ENCODE measurements around the gene MYO1D.
A peak's percentile ranks its signal among the peaks of the same experiment; 100 is the strongest.

Gene MYO1D

GRCh38 chr17:32493976-32494513 lies 382.9 kb downstream of the MYO1D start:
- Histone ChIP-seq H3K4me1 (ENCODE audit: insufficient read depth, low read length) (peaks cover 9% of the 10 kb centered on the region; the same call in 1 of the 2 replicates), H3K9ac (ENCODE audit: low read depth, low read length) (no peak overlapping the region)

DNA sequence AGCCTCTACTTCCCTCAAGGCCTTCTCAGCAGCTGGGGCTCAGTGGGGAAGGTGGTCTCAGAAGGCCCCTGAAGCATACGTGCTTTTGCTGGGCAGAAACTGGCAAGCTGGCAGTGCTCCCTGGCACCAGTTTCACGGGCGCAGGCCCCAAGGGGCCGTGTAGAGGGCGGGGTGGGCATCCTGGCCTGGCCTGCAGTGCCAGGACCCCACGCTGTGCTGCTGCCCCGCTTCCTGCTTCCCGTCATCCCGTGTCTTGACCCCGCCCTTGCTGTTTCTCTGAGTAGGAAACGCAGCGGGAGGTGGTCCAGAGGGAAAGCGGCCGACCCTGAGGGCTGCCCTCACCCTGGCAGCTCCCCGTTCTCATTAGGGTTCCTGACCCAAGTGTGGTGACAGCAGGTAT lies 383.4 kb downstream of the MYO1D start:
- no peak overlapping the region for H3K9ac ChIP-seq (ENCODE audit: low read depth, low read length)
- H3K36me3 ChIP-seq (ENCODE audit: insufficient read depth, low read length): peaks cover 3% of the 10 kb centered on the region; the same call in 1 of the 2 replicates
- H3K9me3 ChIP-seq (ENCODE audit: control insufficient read depth, insufficient read depth, low read length): no peaks in the 10 kb centered on the region
- H3K4me1 ChIP-seq (ENCODE audit: insufficient read depth, low read length): peaks cover 9% of the 10 kb centered on the region; the same call in 1 of the 2 replicates

More at GRCh38 chr17:32493976-32494513, 382.9 kb downstream of the MYO1D start:
- Histone ChIP-seq H3K36me3 (ENCODE audit: insufficient read depth, low read length) (peaks cover 3% of the 10 kb centered on the region; the same call in 1 of the 2 replicates), H3K9me3 (ENCODE audit: control insufficient read depth, insufficient read depth, low read length) (no peaks in the 10 kb centered on the region)

- Histone ChIP-seq H3K4me1 (ENCODE audit: insufficient read depth, low read length) (peaks cover 5% of the 10 kb centered on the region; the same call in 1 of the 2 replicates), H3K36me3 (ENCODE audit: insufficient read depth, low read length) (peaks cover 3% of the 10 kb centered on the region; the same call in 1 of the 2 replicates), H3K9ac (ENCODE audit: low read depth, low read length) (no peak overlapping the region), H3K9me3 (ENCODE audit: control insufficient read depth, insufficient read depth, low read length) (no peaks in the 10 kb centered on the region)
These were observed 384.2 kb downstream of the MYO1D start for GRCh38 chr17:32492648-32493289.

- Histone ChIP-seq H3K9me3 (ENCODE audit: control insufficient read depth, insufficient read depth, low read length) (no peaks in the 10 kb centered on the region), H3K36me3 (ENCODE audit: insufficient read depth, low read length) (peaks cover 3% of the 10 kb centered on the region; the same call in 1 of the 2 replicates), H3K4me1 (ENCODE audit: insufficient read depth, low read length) (peaks cover 5% of the 10 kb centered on the region; the same call in 1 of the 2 replicates), H3K9ac (ENCODE audit: low read depth, low read length) (no peak overlapping the region)
These were observed 384.7 kb downstream of the MYO1D start for GRCh38 chr17:32492264-32492589.

DNA sequence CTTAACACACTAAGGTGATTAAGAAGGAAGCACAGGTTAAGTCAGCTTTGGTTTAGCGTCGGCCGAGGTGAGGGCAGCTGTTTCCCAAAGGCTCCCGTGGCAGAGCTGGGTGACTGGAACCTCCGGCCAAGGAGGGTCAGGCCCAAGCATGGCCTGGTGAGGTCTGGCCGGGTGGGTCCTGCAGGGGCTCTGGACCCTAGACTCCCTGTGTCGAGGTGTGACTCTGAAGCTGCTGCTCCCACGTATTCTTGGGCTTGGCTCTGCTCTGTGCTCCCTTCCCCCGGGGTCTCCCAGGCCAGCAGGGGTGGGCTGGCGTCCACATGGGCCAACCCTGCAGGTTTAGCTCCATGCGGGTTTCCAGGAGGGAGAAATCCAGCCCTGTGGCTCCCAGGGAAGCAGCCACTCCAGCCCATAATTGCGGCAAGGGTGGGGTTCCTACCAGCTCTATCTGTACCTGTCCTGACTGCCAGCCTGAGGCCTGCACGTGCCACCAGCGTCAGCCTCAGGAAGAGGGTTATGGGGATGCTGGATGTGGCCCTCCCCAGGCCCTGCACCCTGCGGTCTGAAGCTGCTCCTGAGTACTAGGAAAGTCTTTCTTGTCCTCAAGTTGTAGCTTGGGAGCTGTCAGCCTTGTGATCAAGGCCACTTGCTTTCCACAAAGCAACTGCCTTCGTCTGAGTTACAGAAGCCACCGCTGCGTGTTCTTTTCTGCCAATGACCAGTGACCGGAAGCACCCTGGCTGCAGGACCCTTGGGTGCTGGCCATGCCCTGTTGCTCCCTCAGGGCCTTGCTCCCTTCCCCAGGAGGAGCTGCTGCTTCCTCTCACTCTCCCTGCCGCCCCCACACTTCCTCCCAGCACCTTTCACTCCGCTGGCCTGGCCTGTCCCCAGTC lies 385.3 kb downstream of the MYO1D start:
- peaks cover 5% of the 10 kb centered on the region; the same call in 1 of the 2 replicates for H3K4me1 ChIP-seq (ENCODE audit: insufficient read depth, low read length)
- H3K9me3 ChIP-seq (ENCODE audit: control insufficient read depth, insufficient read depth, low read length): no peaks in the 10 kb centered on the region
- no peak overlapping the region for H3K9ac ChIP-seq (ENCODE audit: low read depth, low read length)
- H3K36me3 ChIP-seq (ENCODE audit: insufficient read depth, low read length): peaks cover 3% of the 10 kb centered on the region; the same call in 1 of the 2 replicates

DNA sequence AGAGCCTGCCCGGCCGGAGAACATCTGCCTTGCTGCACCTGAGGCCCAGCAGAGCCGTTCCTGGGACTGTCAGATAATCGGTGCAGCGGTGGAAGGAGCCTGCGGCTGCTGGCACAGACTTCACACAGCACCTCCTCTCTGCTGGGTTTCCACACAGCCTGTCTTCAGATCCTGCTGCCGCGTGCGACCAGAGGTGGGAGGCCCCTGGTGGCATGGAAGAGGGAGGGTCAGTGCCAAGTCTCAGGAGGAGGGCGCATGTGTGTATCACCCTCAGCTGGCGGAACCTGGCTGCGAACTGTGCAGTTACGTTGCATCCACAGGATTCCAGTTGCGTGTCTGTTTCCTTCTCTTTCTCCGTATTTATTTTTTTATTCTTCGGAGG lies 386.8 kb downstream of the MYO1D start:
- H3K9ac ChIP-seq (ENCODE audit: low read depth, low read length): no peak overlapping the region
- peaks cover 12% of the 10 kb centered on the region; the same call in 1 of the 2 replicates for H3K4me1 ChIP-seq (ENCODE audit: insufficient read depth, low read length)

DNA sequence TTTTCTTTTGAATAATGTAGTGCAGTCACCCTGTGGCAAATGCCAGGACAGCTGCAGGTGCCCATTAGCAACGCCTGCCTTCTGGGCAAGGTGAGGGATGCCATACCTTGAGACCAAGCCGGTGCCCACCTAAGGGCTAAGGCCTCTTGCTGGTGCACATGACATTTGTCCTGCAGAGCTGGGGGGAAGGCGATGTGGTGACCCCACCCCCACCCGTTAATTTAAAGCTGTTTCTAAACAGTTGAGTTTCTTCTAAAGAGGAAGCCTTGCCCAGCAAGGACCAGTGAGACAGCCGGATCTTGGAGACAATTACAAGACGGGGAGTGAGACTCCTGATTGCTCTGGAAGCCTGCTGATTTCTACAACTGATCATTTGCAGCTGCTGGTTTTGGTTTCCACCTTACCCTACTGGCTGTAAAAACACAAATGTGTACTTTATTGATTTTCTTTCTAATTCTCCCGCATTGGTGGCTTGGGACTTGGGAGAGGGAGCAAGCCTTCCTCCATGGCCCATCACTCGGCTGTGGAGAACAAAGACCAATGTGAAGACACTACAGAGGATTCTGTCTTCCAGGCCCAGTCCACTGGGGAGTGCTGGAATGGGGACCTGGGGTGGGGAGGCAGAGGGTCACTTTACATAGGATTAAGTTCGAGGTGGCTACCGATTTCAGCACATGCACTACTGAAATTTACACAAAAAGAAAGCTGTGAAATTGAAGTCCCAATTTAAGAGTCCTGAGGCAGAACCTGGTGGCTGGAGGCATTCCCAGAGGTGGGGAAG lies 387.4 kb downstream of the MYO1D start:
- no peaks in the 10 kb centered on the region for H3K9me3 ChIP-seq (ENCODE audit: control insufficient read depth, insufficient read depth, low read length)
- H3K9ac ChIP-seq (ENCODE audit: low read depth, low read length): no peak overlapping the region
- peaks cover 3% of the 10 kb centered on the region; the same call in 1 of the 2 replicates for H3K36me3 ChIP-seq (ENCODE audit: insufficient read depth, low read length)
- peaks cover 12% of the 10 kb centered on the region; the same call in 1 of the 2 replicates for H3K4me1 ChIP-seq (ENCODE audit: insufficient read depth, low read length)

More for the DNA sequence above, 386.8 kb downstream of the MYO1D start:
- Histone ChIP-seq H3K9me3 (ENCODE audit: control insufficient read depth, insufficient read depth, low read length) (no peaks in the 10 kb centered on the region), H3K36me3 (ENCODE audit: insufficient read depth, low read length) (peaks cover 3% of the 10 kb centered on the region; the same call in 1 of the 2 replicates)

DNA sequence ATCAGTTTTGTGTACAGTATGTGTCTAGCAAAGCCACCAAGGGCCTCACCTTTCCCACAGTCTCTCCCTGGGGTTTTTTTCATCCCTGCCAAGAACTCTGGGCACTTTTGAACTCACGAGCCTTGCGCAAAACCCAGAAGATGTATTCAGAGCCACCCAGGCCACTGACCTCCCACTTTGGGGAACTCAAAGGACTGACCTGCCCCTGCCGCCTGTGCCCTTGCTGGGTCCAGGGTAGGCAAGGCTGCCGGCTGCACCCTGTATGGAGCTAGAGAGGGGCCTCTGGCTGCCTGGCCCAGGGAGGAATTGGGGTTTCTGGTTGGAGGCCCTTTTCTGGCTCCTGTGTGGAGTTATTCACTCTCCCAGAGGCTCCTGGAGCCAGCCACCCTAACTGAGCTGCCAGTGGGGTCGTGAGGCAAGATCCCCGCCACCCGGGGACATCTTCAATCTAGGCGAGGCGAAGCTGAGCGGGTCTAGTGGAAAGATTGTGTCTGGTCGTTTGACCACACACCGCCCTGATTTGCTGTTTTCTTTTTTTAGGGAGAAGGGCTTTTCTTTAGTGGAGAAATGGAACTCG lies 388.2 kb downstream of the MYO1D start:
- Histone ChIP-seq H3K36me3 (ENCODE audit: insufficient read depth, low read length) (peaks cover 3% of the 10 kb centered on the region; the same call in 1 of the 2 replicates), H3K9ac (ENCODE audit: low read depth, low read length) (no peak overlapping the region), H3K4me1 (ENCODE audit: insufficient read depth, low read length) (peaks cover 18% of the 10 kb centered on the region), H3K9me3 (ENCODE audit: control insufficient read depth, insufficient read depth, low read length) (no peaks in the 10 kb centered on the region)

- no peaks in the 10 kb centered on the region for H3K9me3 ChIP-seq (ENCODE audit: control insufficient read depth, insufficient read depth, low read length)
- H3K9ac ChIP-seq (ENCODE audit: low read depth, low read length): peak overlapping the region; percentile 75; the same call in 1 of the 2 replicates
- H3K36me3 ChIP-seq (ENCODE audit: insufficient read depth, low read length): peaks cover 3% of the 10 kb centered on the region; the same call in 1 of the 2 replicates
- H3K4me1 ChIP-seq (ENCODE audit: insufficient read depth, low read length): peaks cover 21% of the 10 kb centered on the region
These were observed 388.8 kb downstream of the MYO1D start for GRCh38 chr17:32488177-32488542.

DNA sequence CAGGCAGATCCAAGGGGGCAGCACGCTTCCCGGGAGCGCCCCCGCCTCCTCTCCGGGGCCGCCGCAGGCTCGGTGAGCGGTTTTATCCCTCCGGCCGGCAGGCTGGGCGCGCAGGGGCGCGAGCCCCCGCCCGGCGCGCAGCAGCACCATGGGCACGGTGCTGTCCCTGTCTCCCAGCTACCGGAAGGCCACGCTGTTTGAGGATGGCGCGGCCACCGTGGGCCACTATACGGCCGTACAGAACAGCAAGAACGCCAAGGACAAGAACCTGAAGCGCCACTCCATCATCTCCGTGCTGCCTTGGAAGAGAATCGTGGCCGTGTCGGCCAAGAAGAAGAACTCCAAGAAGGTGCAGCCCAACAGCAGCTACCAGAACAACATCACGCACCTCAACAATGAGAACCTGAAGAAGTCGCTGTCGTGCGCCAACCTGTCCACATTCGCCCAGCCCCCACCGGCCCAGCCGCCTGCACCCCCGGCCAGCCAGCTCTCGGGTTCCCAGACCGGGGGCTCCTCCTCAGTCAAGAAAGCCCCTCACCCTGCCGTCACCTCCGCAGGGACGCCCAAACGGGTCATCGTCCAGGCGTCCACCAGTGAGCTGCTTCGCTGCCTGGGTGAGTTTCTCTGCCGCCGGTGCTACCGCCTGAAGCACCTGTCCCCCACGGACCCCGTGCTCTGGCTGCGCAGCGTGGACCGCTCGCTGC lies 389.3 kb downstream of the MYO1D start:
- H3K9ac ChIP-seq (ENCODE audit: low read depth, low read length): peak overlapping the region; percentile 75

DNA sequence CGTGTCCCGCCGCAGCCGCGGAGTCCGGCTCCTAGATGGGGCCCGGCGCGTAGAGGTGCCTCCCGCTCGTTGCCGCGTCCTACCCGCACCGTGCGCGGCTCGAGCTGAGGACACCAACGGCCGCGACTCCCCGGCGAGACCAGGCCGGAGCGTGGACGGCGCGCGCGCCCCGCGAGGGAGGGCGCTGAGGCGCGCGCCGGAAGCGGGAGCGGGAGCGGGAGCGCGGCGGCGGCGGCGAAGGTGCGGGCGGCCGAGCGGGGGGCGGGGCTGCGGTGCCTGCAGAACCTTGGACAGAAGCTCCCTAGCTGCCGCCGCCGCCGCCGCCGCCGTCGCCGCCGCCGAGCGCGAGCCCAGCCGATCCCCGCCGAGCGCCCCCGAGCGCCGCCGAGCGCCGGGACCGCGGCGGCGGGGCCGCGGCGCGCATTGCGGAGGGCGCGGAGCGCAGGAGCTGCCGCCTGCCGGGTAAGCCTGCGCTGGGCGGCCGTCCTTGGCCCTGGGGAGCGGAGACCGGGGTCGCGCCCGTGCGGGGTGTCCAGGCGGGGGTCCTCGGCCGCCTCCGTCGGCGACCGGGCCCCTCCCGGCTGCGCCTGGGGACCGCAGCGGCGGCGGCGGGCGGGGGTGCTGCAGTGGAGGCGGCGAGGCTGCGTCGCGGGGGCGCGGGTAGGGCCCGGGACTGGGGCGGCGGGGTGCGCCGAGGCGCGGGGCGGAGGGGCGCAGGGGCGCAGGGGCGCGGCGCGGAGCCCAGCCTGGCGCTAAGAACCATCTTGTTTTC lies 390.0 kb downstream of the MYO1D start, which contains the start of gene CDK5R1:
TSS of gene CDK5R1 (plus strand) at position 293 of the 772 bp plus-strand sequence. CDS start 628 bp downstream, outside the sequence.
- Histone ChIP-seq H3K9ac (ENCODE audit: low read depth, low read length) (peak within 1 kb of the TSS; percentile 75), H3K36me3 (ENCODE audit: insufficient read depth, low read length) (peaks cover 3% of the 10 kb centered on the region; the same call in 1 of the 2 replicates), H3K4me1 (ENCODE audit: insufficient read depth, low read length) (peaks cover 20% of the 10 kb centered on the region), H3K9me3 (ENCODE audit: control insufficient read depth, insufficient read depth, low read length) (no peaks in the 10 kb centered on the region)

More for the DNA sequence above, 389.3 kb downstream of the MYO1D start:
- H3K9me3 ChIP-seq (ENCODE audit: control insufficient read depth, insufficient read depth, low read length): no peaks in the 10 kb centered on the region
- H3K4me1 ChIP-seq (ENCODE audit: insufficient read depth, low read length): peaks cover 22% of the 10 kb centered on the region
- H3K36me3 ChIP-seq (ENCODE audit: insufficient read depth, low read length): peaks cover 3% of the 10 kb centered on the region; the same call in 1 of the 2 replicates

GRCh38 chr17:32486111-32486700 lies 390.7 kb downstream of the MYO1D start:
- H3K9me3 ChIP-seq (ENCODE audit: control insufficient read depth, insufficient read depth, low read length): no peaks in the 10 kb centered on the region
- H3K36me3 ChIP-seq (ENCODE audit: insufficient read depth, low read length): peaks cover 3% of the 10 kb centered on the region; the same call in 1 of the 2 replicates
- H3K9ac ChIP-seq (ENCODE audit: low read depth, low read length): peak overlapping the region; percentile 54
- peaks cover 17% of the 10 kb centered on the region for H3K4me1 ChIP-seq (ENCODE audit: insufficient read depth, low read length)
